ENCODE data around the gene BATF3. TPM values are rescaled to one million over a fixed set of nuclear protein-coding genes. Genes with fewer than 3 reads are reported as not detected.

BATF3 gene
- total RNA-seq, 1 donor from 2014 or later: not detected

GRCh38 chr1:212688341-212689047, 11.1 kb downstream of the BATF3 start:
- TF ChIP-seq, protein P1, sequence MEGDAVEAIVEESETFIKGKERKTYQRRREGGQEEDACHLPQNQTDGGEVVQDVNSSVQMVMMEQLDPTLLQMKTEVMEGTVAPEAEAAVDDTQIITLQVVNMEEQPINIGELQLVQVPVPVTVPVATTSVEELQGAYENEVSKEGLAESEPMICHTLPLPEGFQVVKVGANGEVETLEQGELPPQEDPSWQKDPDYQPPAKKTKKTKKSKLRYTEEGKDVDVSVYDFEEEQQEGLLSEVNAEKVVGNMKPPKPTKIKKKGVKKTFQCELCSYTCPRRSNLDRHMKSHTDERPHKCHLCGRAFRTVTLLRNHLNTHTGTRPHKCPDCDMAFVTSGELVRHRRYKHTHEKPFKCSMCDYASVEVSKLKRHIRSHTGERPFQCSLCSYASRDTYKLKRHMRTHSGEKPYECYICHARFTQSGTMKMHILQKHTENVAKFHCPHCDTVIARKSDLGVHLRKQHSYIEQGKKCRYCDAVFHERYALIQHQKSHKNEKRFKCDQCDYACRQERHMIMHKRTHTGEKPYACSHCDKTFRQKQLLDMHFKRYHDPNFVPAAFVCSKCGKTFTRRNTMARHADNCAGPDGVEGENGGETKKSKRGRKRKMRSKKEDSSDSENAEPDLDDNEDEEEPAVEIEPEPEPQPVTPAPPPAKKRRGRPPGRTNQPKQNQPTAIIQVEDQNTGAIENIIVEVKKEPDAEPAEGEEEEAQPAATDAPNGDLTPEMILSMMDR (conservative IDR thresholded peaks at IDR 0.05; ENCODE audit: low read depth, low read length): no peak
- no peak overlapping the region for H3K4me3 ChIP-seq (ENCODE audit: low read depth, low read length)
- DNase-seq (ENCODE audit: low read depth): no peak

- no peak for DNase-seq (ENCODE audit: low read depth)
- TF ChIP-seq, protein P1 (conservative IDR thresholded peaks at IDR 0.05; ENCODE audit: low read depth, low read length): no peak
- H3K4me3 ChIP-seq (ENCODE audit: low read depth, low read length): no peak overlapping the region
Observed at GRCh38 chr1:212687811-212688210, 11.8 kb downstream of the BATF3 start.

GRCh38 chr1:212686591-212686990, 13.0 kb downstream of the BATF3 start:
- H3K4me3 ChIP-seq (ENCODE audit: low read depth, low read length): no peak overlapping the region
- TF ChIP-seq, protein P1 (conservative IDR thresholded peaks at IDR 0.05; ENCODE audit: low read depth, low read length): no peak
- no peak for DNase-seq (ENCODE audit: low read depth)

DNA sequence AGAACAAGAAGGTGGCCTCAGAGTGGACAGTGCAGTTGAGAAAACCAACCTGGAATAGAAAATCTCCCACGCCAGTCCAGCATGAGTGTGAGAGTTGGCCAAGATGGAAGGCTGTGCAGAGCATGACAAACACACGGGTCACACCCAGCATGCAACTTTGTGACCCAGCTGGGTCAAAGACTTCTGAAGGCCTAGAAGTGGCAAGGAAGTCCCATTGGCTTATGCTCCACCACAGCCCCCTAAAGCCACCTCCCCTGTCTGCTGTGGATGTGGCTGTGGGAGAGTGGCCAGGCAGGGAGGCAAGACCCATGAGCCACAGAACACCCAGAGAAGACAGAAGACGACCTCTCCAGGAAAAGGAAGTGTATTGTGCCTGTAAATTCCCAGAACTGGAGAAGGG, 13.6 kb downstream of the BATF3 start:
- H3K4me3 ChIP-seq (ENCODE audit: low read depth, low read length): no peak overlapping the region
- TF ChIP-seq, protein P1 (conservative IDR thresholded peaks at IDR 0.05; ENCODE audit: low read depth, low read length): no peak
- no peak for DNase-seq (ENCODE audit: low read depth)

GRCh38 chr1:212685429-212685828, 14.2 kb downstream of the BATF3 start:
- TF ChIP-seq, protein P1 (conservative IDR thresholded peaks at IDR 0.05; ENCODE audit: low read depth, low read length): no peak
- no peak overlapping the region for H3K4me3 ChIP-seq (ENCODE audit: low read depth, low read length)
- no peak for DNase-seq (ENCODE audit: low read depth)

- no peak overlapping the region for H3K4me3 ChIP-seq (ENCODE audit: low read depth, low read length)
- TF ChIP-seq, protein P1 (conservative IDR thresholded peaks at IDR 0.05; ENCODE audit: low read depth, low read length): no peak
- DNase-seq (ENCODE audit: low read depth): no peak
Observed at GRCh38 chr1:212684521-212685090, 15.0 kb downstream of the BATF3 start.

DNA sequence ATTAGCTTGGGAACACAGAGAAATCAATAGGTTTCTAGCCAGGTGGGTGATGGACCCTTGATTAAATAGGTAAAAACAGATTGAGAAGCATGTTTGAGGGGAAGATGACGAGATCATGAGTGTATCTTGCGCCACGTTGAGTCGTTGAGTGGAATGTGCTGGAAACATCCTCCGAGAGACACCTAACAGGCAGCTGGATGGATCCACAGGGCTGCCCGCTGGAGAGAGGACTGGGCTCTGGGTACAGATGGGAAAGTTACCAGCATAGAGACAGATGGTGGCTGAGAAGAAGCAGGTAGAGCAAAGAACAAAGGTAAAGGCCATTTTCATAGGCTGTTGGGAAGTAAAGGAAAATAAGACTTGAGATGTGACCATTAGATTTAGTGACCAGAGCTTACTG, 15.6 kb downstream of the BATF3 start:
- H3K4me3 ChIP-seq (ENCODE audit: low read depth, low read length): no peak overlapping the region
- TF ChIP-seq, protein P1 (conservative IDR thresholded peaks at IDR 0.05; ENCODE audit: low read depth, low read length): no peak
- no peak for DNase-seq (ENCODE audit: low read depth)
